Measurements from ENCODE around the gene SINHCAF.

DNA sequence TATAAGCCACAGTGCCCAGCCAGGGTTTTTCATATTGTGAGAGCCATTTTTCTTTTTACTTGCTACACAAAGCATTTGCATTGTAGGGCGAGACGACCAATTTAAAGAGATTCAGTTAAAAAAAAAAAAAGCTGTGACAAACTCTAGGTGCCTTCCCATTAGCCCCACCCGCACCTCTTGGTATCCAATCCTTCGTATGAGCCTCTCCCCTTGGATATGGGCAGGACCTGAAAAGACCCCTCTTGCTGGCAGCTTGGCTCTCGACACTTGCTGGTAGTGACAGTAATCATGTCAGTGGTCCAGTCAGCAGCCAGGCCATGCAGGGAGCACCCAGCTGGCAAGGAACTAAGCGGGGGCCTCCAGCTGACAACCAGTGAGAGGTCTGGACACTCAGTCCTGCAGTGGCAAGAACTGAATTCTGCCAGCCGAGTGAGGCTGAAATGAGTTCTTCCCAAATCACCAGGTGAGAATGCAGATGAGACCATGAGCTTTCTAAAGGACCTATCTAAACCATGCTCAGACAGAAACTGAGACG is 46.5 kb downstream of the SINHCAF start:
- TF ChIP-seq, protein P1, sequence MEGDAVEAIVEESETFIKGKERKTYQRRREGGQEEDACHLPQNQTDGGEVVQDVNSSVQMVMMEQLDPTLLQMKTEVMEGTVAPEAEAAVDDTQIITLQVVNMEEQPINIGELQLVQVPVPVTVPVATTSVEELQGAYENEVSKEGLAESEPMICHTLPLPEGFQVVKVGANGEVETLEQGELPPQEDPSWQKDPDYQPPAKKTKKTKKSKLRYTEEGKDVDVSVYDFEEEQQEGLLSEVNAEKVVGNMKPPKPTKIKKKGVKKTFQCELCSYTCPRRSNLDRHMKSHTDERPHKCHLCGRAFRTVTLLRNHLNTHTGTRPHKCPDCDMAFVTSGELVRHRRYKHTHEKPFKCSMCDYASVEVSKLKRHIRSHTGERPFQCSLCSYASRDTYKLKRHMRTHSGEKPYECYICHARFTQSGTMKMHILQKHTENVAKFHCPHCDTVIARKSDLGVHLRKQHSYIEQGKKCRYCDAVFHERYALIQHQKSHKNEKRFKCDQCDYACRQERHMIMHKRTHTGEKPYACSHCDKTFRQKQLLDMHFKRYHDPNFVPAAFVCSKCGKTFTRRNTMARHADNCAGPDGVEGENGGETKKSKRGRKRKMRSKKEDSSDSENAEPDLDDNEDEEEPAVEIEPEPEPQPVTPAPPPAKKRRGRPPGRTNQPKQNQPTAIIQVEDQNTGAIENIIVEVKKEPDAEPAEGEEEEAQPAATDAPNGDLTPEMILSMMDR (IDR thresholded peaks at IDR 0.05): no peak
- TF ChIP-seq ZFX (IDR thresholded peaks at IDR 0.05; ENCODE audit: borderline replicate concordance): no peak
